ENCODE data around the gene MAST4.

Gene MAST4

GRCh38 chr5:67201897-67202549, 605.8 kb downstream of the MAST4 start:
- DNase-seq = no peak

- DNase-seq = no peak
Measured at GRCh38 chr5:67202828-67203227, 606.6 kb downstream of the MAST4 start.

- peak; percentile 52 for DNase-seq
Measured at GRCh38 chr5:67203701-67204074, 607.5 kb downstream of the MAST4 start.

GRCh38 chr5:67204821-67205220, 608.6 kb downstream of the MAST4 start:
- no peak for DNase-seq

- DNase-seq = no peak
Measured at GRCh38 chr5:67205981-67206380, 609.8 kb downstream of the MAST4 start.

GRCh38 chr5:67206461-67206860, 610.3 kb downstream of the MAST4 start:
- peak; percentile 64 for DNase-seq

- DNase-seq = peak; percentile 97
Measured at GRCh38 chr5:67206929-67207328, 610.7 kb downstream of the MAST4 start.

- no peak for DNase-seq
Measured at GRCh38 chr5:67208403-67208802, 612.2 kb downstream of the MAST4 start.

GRCh38 chr5:67209141-67209771, 613.1 kb downstream of the MAST4 start:
- peak; percentile 93 for DNase-seq

- no peak for DNase-seq
Measured at GRCh38 chr5:67211926-67212325, 615.7 kb downstream of the MAST4 start.

- no peak for DNase-seq
Measured at GRCh38 chr5:67214036-67214435, 617.8 kb downstream of the MAST4 start.

GRCh38 chr5:67214707-67215447, 618.7 kb downstream of the MAST4 start:
- DNase-seq = no peak

GRCh38 chr5:67215519-67216471, 619.6 kb downstream of the MAST4 start:
- peak; percentile 87 for DNase-seq

- DNase-seq = no peak
Measured at GRCh38 chr5:67216564-67216963, 620.4 kb downstream of the MAST4 start.
